Fibroblast of skin of back (primary cell): ENCODE measurements around the gene USP9X. TPM values are rescaled to one million over a fixed set of nuclear protein-coding genes. Genes with fewer than 3 reads are reported as not detected.
"Not testable (repeated sequence)": the region's sequence is repeated elsewhere in the genome, so short reads cannot be mapped to it uniquely, and the experiment has no call there.

ENCODE experiments used
- DNase-seq: peaks from one replicate; pipeline ENCODE4 v3.0.0-alpha.2; 2013
- polyA plus RNA-seq, 2 experiments: library from polyadenylated mRNA; unstranded; fragments of 120-200 nt; gene quantifications; one replicate each; pipeline ENCODE4 v1.2.1, GENCODE V29; 2013; ENCODE audit not compliant: insufficient read length in 2 of 2

Gene USP9X, protein sequence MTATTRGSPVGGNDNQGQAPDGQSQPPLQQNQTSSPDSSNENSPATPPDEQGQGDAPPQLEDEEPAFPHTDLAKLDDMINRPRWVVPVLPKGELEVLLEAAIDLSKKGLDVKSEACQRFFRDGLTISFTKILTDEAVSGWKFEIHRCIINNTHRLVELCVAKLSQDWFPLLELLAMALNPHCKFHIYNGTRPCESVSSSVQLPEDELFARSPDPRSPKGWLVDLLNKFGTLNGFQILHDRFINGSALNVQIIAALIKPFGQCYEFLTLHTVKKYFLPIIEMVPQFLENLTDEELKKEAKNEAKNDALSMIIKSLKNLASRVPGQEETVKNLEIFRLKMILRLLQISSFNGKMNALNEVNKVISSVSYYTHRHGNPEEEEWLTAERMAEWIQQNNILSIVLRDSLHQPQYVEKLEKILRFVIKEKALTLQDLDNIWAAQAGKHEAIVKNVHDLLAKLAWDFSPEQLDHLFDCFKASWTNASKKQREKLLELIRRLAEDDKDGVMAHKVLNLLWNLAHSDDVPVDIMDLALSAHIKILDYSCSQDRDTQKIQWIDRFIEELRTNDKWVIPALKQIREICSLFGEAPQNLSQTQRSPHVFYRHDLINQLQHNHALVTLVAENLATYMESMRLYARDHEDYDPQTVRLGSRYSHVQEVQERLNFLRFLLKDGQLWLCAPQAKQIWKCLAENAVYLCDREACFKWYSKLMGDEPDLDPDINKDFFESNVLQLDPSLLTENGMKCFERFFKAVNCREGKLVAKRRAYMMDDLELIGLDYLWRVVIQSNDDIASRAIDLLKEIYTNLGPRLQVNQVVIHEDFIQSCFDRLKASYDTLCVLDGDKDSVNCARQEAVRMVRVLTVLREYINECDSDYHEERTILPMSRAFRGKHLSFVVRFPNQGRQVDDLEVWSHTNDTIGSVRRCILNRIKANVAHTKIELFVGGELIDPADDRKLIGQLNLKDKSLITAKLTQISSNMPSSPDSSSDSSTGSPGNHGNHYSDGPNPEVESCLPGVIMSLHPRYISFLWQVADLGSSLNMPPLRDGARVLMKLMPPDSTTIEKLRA (N-terminal part only)
- polyA plus RNA-seq (2013, experiment 1 of 2; ENCODE audit: insufficient read length), result 44.8 TPM
- polyA plus RNA-seq (2013, experiment 2 of 2; ENCODE audit: insufficient read length), result 63.2 TPM

DNA sequence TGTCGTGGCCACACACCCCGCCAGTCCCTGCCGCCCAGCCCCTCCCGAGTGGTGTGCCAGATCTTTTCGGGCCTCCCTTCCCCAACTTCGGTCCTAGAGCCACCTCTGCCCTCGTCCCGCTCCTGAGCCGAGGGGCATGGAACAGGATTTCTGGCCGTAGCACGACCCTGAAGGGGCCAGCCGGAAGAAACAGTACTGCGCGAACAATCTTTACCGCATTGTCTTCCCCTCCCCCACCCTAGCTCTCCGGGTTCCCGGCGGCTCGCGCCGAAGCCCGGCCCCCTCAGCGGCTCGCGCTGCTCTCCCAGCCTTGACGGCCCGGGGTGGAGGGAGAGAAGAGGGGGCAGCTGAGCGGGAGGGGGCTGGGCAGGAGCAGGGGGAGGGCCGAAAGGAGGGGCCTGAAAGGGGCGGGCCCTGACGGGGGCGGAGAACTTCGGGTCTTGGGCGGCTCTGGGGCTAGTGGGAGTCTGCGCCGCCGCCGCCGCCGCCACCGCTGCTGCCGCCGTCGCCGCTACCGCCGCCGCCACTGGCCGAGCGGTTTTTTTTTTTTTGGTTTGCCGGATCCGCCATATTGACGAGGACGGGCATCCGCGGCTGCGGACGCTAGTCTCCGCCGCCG is at the start of gene USP9X:
TSS of gene USP9X (plus strand) at position 553 of the 619 bp plus-strand sequence. CDS start 38,184 bp downstream, outside the sequence.
- peak; percentile 85 for DNase-seq

- DNase-seq, result no peak
These were observed 49.7 kb upstream of the USP9X start for GRCh38 chrX:41035582-41035981.

DNA sequence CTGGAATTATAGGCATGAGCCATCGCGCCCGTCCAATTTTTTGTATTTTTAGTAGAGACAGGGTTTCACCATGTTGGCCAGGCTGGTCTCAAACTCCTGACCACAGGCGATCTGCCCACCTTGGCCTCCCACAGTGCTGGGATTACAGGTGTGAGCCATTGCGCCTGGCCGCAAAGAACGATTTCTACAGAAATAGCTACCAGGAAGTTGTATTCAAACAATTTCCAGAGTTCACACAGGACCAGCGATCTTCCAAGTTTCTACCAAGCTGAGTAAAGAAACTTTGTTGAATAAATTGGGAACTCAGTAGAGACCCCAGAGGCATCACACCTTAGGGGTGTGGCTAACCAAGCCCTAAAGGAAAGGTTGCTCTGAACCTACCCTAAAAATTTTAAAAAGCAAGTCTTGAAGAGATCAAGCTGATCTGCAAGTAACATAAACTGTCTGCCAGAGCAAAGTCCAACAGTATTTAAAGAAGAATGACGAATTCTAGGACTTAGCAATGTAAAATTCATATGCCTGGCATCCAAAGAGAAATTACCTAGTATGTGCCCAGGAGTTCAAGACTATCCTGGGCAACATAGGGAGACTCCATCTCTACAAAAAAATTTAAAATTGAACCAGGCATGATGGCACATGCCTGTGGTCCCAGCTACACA is 48.4 kb upstream of the USP9X start:
- DNase-seq, result no peak

GRCh38 chrX:41043196-41043595 is 42.0 kb upstream of the USP9X start:
- DNase-seq, result no peak

DNA sequence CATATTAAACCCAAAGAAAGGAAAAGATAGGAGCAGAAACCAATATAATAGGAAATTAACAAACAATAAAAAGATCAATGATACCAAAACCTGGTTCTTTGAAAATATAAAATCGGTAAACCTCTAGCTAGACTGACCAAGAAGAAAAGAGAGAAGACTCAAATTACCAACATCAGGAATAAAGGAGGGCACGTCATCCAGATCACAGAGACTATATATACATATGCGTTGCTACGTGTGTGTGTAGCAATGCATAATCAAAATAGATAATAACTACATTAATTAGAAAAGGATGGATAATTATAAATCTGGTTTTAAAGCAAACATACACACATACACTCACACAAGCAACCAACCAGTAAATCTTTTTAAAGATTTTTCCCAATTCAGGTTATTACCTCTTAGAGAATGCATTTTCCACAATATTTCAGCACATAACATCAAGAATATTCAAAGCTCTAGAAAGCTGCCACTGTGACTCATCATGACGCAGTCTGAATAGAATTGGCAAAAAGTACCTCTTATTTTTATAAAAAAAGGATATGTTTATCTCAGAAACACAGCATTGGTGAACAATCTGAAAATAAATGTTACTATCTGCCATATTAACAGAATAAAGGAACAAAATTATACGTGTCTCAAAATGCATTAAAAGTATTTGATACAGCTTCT is 41.4 kb upstream of the USP9X start:
- DNase-seq, result peak; percentile 58

DNA sequence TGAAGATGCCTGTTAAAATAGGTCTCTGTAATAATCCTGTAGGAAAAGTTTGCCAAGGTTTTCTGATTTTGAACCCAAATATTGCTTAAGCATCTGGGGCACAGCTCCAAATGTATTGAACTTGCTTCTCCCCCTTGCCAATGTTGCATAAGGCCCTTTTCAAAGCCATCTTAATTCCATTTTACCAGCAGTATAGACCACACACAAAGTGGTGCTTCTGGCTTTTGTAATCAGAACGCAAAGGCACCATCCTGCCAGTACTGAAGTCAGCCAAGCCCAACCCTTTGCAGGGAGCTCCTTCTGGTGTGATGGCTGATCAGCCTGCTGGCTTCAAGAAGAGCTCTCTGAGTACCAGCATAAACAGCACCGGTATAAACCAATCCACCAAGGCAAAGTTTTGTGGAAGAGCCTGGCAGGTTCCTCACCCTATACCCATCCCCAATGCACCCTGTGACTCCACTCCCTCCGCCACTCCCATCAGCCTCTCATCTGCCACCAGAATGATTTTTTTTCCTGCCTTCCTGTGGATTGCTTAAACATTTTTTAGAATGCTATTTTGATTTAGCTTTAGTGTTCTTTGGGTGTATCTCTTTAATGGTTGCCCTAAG is 39.2 kb upstream of the USP9X start:
- no peak for DNase-seq

DNA sequence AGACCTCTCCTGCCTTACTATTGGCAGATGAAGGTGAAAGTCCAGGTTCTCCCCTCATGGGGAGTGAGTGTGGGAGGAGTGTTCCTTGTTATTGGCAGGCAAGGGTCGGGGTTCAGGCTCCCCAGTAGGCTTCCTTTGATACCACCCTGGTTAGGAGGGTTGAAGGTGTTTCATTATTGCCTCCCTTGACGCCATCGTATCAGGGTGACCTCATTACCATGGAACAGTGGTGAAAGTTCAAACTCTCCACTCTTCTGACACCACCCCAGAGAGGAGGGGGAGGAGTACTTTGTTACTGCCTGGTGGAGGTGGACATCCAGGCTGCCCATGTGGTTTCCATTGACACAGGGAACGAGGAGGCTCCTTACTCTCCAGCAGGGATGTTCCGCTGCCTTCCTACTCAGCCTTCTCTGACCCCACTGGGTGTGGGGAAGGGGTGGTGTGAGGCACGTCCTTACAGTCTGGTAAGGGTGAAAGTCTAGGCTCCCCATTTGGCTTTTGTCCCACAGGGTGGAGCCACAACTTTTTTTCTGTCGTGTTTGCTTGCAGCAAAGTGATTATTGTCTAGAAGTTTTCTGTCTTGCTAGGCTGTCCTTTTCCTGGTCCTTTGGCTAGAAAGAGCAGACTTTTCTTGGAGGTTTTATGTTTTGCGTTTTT is 37.2 kb upstream of the USP9X start:
- DNase-seq, result no peak

- no peak for DNase-seq
These were observed 34.9 kb upstream of the USP9X start for GRCh38 chrX:41050359-41050758.

GRCh38 chrX:41051288-41051687 is 34.0 kb upstream of the USP9X start:
- no peak for DNase-seq

DNA sequence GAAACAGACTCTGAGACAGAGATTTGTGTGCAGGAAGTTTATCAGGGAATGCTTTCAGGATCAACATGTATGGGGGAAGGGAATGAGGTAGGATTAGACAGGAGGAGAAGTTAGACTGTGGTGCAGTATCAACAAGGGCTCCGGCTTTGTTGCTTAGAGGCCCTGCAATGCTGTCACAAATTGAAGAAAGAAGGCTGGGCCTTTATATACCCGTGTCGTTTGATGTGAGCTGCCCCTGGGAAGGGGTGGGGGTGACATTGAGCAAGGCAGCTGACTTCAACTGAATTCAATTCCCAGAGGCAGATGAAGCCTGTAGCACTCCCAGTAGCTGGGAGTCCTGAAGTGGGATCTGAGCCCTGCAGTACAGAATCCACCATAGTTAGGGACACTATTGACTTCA is 29.5 kb upstream of the USP9X start:
- DNase-seq, result no peak

GRCh38 chrX:41063276-41063675 is 22.0 kb upstream of the USP9X start:
- not testable (repeated sequence) for DNase-seq

DNA sequence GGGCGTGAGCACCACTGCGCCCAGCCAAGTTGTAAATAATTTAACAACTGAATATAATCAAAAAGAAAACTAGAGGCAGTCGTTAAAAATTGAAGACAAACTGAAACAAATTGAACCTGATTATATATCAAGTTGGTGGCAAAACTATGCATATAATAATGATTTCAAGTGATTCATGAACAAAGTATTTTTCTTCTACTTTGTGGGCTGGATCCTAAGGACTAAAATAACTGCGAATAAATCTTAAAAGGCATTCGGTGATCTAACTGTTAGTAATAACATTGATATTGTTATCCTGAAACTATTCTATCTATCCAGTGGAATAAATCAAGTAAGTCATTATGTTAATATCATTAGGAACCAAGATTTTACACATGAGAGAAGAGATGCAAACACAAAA is 21.2 kb upstream of the USP9X start:
- DNase-seq, result peak; percentile 59

- DNase-seq, result no peak
These were observed 18.9 kb upstream of the USP9X start for GRCh38 chrX:41066391-41066790.

- no peak for DNase-seq
These were observed 18.3 kb upstream of the USP9X start for GRCh38 chrX:41066969-41067368.

- DNase-seq, result no peak
These were observed 17.5 kb upstream of the USP9X start for GRCh38 chrX:41067721-41068120.

DNA sequence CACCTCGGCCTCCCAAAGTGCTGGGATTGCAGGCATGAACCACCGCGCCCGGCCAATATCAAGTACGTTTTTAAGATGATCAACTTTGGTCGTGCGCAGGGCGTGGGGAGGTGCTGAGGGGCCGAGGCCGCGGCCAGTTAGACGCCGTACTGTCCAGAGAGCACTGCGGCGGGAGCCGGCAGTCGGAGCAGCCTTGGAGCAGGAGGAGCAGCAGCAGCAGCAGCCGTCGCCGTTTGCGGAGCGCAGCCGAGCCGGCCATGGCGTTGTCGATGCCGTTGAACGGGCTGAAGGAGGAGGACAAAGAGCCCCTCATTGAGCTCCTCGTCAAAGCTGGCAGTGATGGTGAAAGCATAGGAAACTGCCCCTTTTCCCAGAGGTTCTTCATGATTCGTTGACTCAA is 8.5 kb upstream of the USP9X start:
- no peak for DNase-seq

DNA sequence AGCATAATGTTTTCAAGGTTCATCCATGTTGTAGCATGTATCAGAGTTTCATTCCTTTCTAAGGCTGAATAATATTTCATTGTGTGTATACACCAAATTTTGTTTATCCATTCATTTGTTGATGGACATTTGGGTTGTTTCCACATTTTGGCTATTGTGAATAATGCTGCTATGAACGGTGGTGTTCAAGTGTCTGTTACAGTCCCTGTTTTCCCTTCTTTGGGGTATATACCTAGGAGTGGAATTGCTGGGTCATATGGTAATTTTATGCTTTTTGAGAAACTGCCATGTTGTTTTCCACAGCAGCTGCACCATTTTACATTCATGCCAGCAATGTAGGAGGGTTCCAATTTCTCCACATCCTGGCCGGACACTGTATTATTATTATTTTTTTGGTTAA is 3.4 kb upstream of the USP9X start:
- DNase-seq, result no peak

GRCh38 chrX:41082783-41083182 is 2.5 kb upstream of the USP9X start:
- no peak for DNase-seq

DNA sequence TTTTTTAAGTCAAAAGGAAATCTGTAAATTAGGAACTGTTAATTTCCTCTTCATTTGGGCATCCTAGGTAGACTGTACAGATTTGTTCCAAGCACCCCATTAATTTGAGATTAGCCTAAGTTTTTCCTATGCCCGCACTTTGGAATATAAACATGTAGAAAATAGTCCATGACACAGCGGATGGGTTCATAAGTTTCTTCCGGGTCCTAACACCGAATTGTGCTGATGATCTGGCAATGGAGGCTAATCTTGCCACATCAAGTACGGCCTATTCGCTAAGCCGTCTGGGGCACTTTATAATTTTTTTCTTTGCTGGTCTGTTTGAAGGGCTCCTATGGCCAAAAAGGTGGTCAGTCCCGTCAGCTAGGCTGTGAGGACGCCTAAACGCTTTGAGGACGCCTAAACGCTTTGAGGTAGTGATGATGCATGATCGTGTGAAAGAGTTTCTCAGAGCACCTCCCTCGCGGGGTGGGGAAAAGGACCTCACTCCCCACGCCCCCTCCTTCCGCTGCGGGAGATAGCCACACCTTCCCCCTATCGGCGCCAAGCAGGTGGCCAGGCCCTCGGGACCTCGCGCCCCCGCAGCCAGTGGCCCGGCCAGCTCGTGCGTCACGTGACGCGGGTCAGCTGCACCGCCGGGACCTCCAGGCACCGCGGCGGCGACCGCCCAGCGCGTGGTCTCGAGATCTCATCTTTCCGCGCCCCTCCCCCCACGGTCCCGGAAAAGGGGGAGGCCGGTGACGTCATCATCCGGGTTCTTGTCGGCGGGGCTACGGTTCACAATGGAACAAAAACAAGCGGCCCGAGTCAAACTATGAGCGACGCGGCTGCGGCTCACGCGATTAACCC is 977 bp upstream of the USP9X start:
- DNase-seq, result peak; percentile 93

DNA sequence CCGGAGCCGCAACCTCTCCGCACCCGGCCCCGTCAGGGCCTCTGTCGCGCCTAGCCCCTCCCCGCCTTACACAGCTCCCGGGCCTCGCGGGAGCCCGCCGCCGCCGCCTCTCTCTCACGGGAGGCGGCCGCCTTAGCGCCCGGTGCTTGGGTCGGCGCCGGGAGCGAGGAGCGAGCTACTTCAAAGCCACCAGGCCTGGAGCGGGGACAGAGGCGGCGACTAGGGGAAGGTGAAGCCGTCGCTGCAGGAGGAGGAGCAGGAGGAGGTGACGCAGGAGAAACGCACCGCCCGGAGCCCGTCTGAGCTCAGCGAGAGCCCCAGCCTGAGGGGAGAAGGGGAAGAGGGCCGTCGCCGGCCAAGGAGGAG is 250 bp downstream of the USP9X start:
- DNase-seq, result peak; percentile 42
